DND-41 (cell line): ENCODE results near the gene TMEM18.

Source experiments
- CTCF ChIP-seq: IDR thresholded peaks from 2 replicates; pipeline ENCODE4 v1.5.1; 2012; ENCODE audit warnings: borderline replicate concordance, low read length, moderate library complexity, mild to moderate bottlenecking; ENCODE audit not compliant: poor library complexity, severe bottlenecking; ENCODE audit errors: extremely low read depth
- EZH2 ChIP-seq: IDR thresholded peaks from 3 replicates; pipeline ENCODE4 v1.6.1; 2012; ENCODE audit warnings: borderline replicate concordance, low read depth, mild to moderate bottlenecking, moderate library complexity, low read length, inconsistent platforms; ENCODE audit not compliant: severe bottlenecking

- no peak for TF ChIP-seq EZH2
- TF ChIP-seq CTCF, result no peak
Observed at GRCh38 chr2:622357-622756, 54.8 kb downstream of the TMEM18 start.
